ENCODE data around the gene HELZ2.

HELZ2 gene

GRCh38 chr20:63539441-63540370 lies 34.3 kb downstream of the HELZ2 start:
- no peak for DNase-seq (ENCODE audit: low read depth, low spot score)

GRCh38 chr20:63539092-63539430 lies 35.0 kb downstream of the HELZ2 start:
- no peak for DNase-seq (ENCODE audit: low read depth, low spot score)

- DNase-seq (ENCODE audit: low read depth, low spot score), result no peak
Observed at GRCh38 chr20:63538204-63539091, 35.6 kb downstream of the HELZ2 start.

- no peak for DNase-seq (ENCODE audit: low read depth, low spot score)
Observed at GRCh38 chr20:63537525-63538203, 36.4 kb downstream of the HELZ2 start.

DNA sequence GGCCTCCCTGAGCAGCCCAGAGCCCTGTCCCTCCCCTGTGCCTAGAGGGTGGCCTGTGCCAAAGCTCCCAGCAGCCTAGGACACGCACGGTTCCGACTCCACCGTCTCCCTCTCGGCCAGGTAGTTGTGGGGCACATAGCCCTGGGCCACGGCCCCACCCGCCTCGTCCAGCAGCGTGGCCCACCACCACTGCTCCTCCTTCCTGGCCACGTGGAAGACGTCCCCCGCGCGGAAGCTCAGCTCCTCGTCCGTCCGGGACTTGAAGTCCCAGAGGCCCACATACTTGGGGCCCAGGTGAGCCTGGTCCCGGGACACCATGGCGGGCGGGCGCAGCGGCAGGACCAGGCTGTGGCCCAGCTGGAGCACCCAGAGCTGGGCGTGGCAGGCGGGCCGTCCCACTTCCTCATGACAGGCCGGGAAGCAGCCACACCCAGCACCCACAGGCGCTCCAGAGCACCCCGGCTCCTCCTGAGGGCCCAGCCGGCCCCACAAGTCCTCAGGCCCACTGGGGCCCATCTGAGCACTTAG lies 37.0 kb downstream of the HELZ2 start, which contains the start of gene PTK6:
Gene PTK6 (minus strand): TSS at position 380 of the 528 bp plus-strand sequence. CDS start 62 bp downstream, at position 318.
- no peak for DNase-seq (ENCODE audit: low read depth, low spot score)

DNA sequence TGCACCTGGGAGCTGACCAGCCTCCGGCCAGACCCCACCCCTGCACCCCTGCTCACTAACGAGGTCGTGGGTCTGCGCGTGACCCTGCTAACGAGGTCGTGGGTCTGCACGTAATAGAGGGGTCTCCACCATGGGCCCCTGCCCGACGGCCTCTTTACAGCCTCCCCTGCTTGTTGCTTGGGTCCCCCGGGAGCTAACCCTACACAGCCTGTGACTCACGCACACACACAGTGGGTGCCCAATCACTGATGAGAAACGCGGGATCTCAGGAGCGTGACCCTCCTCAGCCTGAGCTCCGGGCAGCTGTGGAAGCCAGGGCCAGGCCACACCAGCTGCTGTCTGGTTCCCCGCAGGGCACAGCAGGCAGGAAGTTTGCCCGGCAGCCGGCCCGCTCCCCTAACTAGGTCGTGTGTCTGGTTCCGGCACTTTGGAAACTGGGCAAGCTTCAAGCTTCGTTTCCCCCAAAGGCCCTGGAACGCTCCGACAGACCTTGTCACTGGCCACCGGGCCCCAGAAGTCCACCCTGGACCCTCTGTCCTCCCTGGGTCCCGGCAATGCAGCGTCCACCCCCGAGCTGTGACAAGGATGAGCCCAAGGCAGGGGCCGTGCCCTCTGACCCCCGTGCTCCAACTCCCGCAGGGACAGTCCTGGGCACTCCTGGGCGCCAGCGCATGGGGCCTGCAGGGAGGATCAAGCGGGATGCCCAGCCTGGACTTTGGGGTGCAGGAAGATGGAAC lies 37.6 kb downstream of the HELZ2 start:
- no peak for DNase-seq (ENCODE audit: low read depth, low spot score)

- no peak for DNase-seq (ENCODE audit: low read depth, low spot score)
Observed at GRCh38 chr20:63534831-63535651, 39.0 kb downstream of the HELZ2 start.

DNA sequence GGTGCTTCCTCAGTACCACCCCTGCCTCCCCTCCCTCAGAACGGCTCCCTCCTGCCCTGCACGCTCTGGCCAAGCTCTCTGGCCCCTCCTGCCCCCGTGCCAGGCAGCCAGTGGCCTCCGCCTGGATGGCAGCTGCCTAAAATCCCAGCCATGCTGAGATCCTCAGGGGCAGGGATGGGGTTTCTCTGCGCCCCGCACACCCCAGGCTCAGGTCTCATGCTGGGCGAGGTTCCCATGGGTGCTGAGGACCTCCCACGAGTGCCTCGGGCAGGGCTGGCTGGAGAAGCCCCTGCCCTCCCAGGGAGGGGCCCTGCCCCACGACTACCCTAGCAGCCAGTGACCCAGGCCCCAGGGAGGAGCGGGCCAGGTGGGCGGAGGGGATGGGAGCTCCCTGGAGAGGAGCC lies 39.6 kb downstream of the HELZ2 start:
- DNase-seq (ENCODE audit: low read depth, low spot score), result no peak

- DNase-seq (ENCODE audit: low read depth, low spot score), result no peak
Observed at GRCh38 chr20:63533871-63534393, 40.1 kb downstream of the HELZ2 start.

GRCh38 chr20:63533388-63533787 lies 40.7 kb downstream of the HELZ2 start:
- DNase-seq (ENCODE audit: low read depth, low spot score), result no peak

DNA sequence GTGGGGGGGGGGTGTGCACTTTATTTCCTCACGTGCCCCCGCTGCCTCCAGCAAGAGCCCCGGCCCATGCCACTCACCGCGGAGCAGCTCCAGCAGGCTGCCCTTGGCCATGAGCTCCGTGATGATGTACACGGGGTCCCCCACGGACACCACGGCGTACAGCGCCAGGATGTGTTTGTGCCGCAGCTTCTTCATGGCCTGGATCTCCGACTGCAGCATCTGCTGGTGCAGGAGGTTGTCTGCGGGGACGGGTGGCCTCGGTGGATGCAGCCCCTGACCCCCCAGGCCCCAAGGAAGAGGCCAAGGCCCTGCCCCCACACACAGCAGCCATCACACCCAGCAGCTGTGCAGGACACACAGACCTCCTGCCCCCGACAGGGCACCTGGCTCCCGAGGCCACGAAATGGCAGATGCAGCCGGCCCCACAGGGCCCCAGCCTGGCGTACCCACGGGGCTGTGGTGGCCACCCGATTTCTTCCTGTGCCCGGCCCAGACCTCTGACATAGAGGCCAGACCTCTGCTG lies 41.5 kb downstream of the HELZ2 start:
- no peak for DNase-seq (ENCODE audit: low read depth, low spot score)

DNA sequence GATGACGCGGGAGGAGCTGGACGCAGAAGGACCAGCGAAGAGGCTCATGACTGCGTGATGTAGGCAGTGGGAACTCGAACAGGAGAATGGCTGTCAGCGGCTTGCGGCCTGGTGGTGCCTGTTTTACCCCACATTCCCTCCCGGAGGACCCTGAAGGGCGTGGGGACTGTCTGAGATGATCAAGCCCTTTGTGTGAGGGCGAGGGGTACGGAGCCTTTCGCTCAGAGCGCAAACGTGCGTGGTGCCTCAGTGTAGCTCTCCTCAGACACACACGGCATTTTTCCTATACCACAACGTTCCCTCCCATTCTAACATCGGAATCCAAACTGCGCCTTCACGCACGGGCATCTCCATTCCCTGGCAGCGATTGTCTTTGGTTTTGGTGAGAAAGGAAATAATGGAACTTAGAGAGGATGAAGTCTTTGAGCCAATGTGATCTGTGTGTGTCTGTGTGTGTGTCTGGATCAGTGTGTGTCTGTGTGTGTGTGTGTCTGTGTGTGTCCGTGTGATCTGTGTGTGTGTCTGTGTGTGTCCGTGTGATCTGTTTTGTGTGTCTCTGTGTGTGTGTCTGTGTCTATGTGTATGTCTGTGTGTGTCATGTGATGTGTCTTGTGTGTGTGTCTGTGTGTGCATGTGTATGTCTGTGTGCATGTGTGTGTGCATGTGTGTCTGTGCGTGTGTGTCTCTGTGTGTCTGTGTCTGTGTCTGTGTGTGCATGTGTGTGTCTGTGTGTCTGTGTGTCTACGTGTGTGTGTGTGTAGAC lies 42.2 kb downstream of the HELZ2 start:
- no peak for DNase-seq (ENCODE audit: low read depth, low spot score)

DNA sequence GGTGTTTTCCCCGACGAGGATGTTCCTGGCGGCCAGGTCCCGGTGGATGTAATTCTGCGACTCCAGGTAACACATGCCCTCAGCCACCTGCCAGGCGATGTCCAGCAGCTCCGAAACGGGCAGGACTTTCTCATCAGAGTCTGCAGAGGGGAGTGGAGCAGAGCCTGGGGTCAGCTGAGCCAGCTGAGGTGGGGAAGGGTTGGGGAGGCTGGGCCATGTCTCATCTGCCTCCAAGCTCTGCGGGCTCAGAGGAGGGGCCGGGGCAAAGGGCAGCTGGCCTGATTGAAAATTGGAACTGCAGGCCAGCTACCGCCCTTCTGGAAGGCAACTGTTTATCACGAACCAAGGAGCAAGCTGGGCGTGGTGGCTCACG lies 43.3 kb downstream of the HELZ2 start:
- DNase-seq (ENCODE audit: low read depth, low spot score), result no peak

- no peak for DNase-seq (ENCODE audit: low read depth, low spot score)
Observed at GRCh38 chr20:63529861-63530787, 43.9 kb downstream of the HELZ2 start.

DNA sequence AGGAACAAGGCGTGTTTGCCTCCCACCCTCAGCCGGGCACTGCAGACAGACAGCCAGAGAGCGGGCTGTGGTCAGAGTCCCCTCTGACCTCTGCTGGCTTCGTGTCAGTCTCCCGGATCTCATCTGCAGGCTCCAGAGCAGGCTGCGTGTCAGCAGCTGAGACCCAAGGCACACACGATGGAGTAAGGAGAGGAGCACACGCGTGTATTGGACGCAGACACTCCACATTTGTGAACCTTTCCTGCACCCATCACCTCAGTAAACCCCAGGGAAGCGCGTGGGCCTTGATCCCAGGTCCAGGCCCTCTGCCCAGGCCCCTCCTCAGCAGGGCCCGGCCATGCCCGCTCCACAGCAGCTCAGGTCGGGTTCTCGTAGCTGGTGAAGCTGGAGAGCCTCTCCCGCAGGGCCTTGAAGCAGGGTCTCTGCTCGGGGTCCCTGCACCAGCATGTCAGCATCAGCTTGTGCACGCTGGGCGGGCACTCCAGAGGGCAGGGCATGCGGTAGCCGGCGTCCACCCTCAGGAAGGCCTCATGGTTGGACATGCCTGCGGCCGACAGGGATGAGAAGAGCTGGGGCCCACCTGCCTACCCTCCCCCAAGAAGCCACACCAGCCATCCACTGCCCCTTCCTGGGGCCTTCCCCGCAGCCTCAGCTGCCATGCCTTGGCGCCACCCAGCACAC lies 44.7 kb downstream of the HELZ2 start:
- DNase-seq (ENCODE audit: low read depth, low spot score), result no peak

- no peak for DNase-seq (ENCODE audit: low read depth, low spot score)
Observed at GRCh38 chr20:63527184-63527583, 46.9 kb downstream of the HELZ2 start.

GRCh38 chr20:63525971-63526370 lies 48.1 kb downstream of the HELZ2 start:
- DNase-seq (ENCODE audit: low read depth, low spot score), result no peak
